ENCODE results near the gene VPS13D.
A peak's percentile ranks its signal among the peaks of the same experiment; 100 is the strongest.

The VPS13D gene

DNA sequence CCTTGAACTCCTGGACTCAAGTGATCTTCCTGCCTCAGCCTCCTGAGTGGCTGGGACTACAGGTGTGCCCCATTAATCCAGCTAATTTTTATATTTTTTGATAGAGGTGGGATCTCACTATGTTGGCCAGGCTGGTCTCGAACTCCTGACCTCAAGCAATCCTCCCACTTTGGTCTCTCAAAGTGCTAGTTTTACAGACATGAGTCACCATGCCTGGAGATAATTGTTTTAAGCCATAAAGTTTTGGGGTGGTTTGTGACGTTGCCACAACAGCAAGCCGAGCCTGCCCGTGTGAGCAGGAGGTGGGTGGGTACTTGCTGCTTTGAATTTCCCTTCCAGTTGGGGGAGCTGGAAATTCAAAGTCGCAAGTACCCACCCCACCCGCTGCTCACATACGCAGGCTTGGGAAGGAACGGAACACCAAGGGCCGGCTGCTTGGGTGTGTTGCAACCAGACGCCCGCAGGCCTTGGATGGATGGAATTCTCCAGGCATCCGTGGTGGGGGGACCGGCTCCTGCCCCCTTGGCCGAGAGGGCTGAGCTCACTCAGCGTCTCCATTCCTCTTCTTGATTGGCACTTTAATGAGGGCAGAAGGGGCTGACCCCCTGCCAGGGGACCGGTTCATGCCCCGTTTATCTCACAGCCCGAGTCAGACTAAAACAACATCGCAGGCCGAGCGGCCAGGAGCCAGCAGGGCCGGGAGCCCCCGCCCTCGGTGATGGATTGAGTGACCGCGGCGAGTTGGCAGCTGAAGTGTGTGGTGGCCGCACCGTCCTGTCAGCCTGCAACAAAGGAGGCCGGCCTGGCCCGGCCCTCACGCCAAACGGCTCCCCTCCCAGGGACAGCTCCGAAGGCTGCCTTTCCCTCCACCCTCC, 310.1 kb downstream of the VPS13D start:
- TF ChIP-seq, protein P1, sequence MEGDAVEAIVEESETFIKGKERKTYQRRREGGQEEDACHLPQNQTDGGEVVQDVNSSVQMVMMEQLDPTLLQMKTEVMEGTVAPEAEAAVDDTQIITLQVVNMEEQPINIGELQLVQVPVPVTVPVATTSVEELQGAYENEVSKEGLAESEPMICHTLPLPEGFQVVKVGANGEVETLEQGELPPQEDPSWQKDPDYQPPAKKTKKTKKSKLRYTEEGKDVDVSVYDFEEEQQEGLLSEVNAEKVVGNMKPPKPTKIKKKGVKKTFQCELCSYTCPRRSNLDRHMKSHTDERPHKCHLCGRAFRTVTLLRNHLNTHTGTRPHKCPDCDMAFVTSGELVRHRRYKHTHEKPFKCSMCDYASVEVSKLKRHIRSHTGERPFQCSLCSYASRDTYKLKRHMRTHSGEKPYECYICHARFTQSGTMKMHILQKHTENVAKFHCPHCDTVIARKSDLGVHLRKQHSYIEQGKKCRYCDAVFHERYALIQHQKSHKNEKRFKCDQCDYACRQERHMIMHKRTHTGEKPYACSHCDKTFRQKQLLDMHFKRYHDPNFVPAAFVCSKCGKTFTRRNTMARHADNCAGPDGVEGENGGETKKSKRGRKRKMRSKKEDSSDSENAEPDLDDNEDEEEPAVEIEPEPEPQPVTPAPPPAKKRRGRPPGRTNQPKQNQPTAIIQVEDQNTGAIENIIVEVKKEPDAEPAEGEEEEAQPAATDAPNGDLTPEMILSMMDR (IDR thresholded peaks at IDR 0.05; ENCODE audit: insufficient read depth, low read depth, low read length, missing control alignments): no peak
- DNase-seq (ENCODE audit: low read depth): peak; percentile 15
- no peak overlapping the region for H3K4me3 ChIP-seq (ENCODE audit: low read length)

DNA sequence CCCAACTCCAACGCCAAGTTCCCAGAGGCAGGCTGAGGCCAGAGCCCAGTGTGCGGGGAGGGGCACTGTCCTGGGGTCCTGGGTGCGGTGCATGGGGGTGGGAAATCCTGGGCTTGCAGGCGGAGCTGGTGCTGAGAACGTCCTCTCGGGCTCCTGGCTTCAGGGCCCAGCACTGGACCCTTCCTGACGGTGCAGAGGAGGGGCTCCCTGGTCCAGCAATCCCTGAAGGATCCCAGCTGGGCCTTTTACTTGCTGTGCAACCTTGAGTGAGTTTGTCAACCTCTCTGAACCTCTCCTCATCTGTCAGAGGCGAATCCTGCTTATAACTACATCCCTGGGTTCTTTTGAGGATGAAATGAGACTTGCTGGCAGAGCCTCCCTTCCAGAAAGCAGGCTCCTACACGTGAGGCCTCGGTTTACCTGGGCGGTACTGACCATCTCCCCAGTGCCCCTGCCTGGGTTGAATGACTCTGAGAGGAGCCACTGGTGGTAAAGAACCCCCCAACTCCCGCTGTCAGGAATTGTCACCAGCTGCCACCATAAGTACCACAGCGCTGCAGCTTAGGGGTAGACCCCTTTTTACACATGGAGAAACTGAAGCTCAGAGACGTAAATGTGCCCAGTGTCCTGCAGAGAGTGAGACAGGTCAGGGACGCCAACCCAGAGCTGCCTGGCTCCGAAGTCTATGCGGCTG, 310.9 kb downstream of the VPS13D start:
- no peak for DNase-seq (ENCODE audit: low read depth)
- TF ChIP-seq, protein P1 (IDR thresholded peaks at IDR 0.05; ENCODE audit: insufficient read depth, low read depth, low read length, missing control alignments): no peak
- H3K4me3 ChIP-seq (ENCODE audit: low read length): no peak overlapping the region

DNA sequence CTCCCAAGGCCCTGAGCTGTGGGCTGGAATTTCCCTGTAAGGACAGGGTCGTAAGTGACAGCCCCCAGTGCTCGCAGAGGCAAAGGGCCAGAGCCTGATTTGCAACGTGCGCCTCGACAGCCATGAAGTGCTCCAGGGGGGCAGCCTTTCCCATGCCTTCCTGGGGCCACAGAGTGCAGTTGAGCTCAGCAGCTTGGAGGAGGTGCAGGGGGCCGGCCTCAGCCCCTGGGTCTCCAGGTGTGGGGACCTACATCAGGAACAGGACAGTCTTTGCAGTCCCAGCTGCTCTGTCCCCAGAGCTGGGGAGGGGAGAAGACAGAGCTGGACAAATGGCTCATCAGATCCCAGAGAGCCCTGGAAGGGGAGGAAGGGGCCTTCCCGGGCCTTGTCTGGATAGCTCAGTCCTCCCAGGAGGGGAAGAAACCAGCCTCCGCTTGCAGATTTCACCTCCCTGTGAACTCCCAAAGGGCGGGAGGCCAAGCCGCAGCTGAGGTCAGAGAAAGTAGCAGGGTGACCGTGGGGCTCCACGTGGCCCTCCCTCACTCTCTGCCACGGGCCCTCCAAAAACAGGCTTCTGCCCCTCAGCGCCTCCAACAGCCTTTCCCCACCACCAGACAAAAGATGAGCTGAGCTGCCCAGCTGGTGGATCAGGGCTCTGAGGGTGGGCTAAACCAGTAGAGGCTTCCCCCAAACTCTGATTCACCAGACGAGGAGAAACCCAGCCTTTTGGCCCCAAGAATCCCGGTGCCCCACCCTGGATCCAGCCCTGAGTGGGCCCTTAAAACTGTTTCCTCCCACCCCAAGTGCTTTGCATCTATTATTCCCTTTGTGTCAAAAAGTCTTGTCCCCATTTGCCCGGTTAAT, 311.7 kb downstream of the VPS13D start:
- no peak overlapping the region for H3K4me3 ChIP-seq (ENCODE audit: low read length)
- TF ChIP-seq, protein P1 (IDR thresholded peaks at IDR 0.05; ENCODE audit: insufficient read depth, low read depth, low read length, missing control alignments): no peak
- DNase-seq (ENCODE audit: low read depth): no peak

DNA sequence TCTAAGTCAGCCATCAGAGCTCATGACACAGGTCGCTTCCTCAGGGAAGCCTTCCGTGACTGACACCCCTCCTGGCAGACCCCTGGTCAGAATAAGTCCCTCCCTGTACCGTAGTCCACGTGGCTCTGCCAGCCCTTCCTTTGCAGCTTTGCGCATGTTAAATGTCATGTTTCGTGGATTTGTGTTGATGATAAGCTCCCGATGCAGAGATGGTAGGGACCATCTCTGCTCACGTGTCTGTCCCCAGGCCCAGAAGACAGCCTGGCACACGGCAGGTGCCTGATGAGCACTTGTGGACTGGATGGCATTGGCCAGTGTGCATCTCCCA, 312.3 kb downstream of the VPS13D start:
- no peak for DNase-seq (ENCODE audit: low read depth)
- TF ChIP-seq, protein P1 (IDR thresholded peaks at IDR 0.05; ENCODE audit: insufficient read depth, low read depth, low read length, missing control alignments): no peak
- no peak overlapping the region for H3K4me3 ChIP-seq (ENCODE audit: low read length)

DNA sequence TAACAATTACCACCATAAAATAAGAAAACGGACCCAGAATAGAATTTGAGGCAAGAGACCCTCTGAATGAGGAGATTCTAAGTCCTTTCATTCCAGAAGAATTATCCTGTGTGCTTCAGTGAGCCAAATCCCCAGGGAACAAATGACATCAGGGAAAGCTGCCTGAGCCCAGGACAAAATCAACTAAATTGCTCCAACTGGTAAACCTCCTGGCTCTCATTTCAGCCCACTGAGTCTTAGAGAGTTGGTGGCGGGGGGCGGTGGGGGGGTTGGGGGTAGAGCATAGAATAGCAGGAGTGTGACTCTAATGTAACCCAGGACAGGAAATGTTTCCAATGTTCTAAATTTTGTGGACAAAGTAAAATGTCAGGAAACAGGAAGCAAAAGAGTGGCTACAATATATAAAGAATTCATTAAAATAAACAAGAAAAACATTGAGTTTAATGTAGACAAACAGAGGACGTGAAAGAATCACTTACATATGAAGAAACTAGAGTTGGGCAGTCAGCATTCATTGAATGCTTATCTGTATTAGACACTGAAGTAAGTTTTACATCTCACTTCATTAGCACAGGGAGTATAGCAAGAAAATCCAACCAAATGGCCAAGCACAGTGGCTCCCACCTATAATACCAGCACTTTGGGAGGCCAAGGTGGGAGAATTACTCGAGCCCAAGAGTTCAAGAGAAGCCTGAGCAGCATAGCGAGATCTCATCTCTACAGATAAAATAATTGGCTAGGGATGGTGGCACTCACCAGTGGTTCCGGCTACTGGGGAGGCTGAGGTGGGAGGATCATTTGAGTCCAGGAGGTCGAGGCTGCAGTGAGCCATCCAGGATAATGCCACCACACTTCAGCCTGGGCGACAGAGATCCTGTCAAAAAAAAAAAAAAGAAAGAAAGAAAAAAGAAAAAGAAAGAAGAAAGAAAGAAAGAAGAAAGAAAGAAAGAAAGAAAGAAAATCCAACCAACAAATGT, 313.1 kb downstream of the VPS13D start:
- no peak overlapping the region for H3K4me3 ChIP-seq (ENCODE audit: low read length)
- no peak for DNase-seq (ENCODE audit: low read depth)
- TF ChIP-seq, protein P1 (IDR thresholded peaks at IDR 0.05; ENCODE audit: insufficient read depth, low read depth, low read length, missing control alignments): no peak

DNA sequence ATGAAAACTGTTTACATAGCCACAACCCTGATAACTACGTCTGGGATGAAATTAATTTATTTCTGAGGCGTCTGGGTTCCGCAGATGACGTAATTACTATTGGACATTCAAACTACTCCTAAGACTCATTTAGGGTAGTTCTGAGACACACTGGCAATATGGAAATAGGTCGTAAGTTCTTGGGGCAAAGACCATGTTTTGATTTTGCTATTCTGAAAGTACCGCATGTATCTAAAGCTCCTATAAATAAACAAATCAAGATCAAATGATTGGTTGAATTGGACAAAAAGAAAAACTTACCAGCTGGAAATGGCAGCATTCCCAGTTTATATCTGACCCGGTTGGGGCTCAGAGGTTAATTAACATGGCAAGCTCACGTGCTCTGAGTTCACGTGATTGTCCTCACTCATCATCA, 313.9 kb downstream of the VPS13D start:
- no peak for DNase-seq (ENCODE audit: low read depth)
- no peak overlapping the region for H3K4me3 ChIP-seq (ENCODE audit: low read length)
- TF ChIP-seq, protein P1 (IDR thresholded peaks at IDR 0.05; ENCODE audit: insufficient read depth, low read depth, low read length, missing control alignments): no peak
